Omental fat pad (tissue), 4 donors: ENCODE results near the gene GALNT14. TPM values are rescaled to one million over a fixed set of nuclear protein-coding genes. Genes with fewer than 3 reads are reported as not detected.

Experiments used
- ATAC-seq: fragments of 150-250 bp; one replicate; pipeline ENCODE4 v1.9.1; 2016; ENCODE audit warnings: mild to moderate bottlenecking, moderate library complexity; ENCODE audit not compliant: low FRiP score
- DNase-seq: peaks from one replicate; pipeline ENCODE4 v3.0.0-alpha.2; 2019; ENCODE audit warnings: low spot score
- total RNA-seq, 4 donors: library from RNA; depleted of rRNA; stranded (reverse); fragments of >200 nt; gene quantifications; one replicate each; pipeline ENCODE4 v1.1.0, GENCODE V29; 2016
- TF ChIP-seq, protein P1 (sequence below), 3 donors: fragments of 450-650 bp; IDR thresholded peaks; one replicate each; pipeline ENCODE4 v1.5.1; 2016 to 2017; ENCODE audit warnings: antibody characterized with exemption in 3 of 3, mild to moderate bottlenecking in 3 of 3, moderate library complexity in 2 of 3

The GALNT14 gene
- total RNA-seq, 4 donors from 2014 or later = 0.65 to 2.6 (median 2.0) TPM

DNA sequence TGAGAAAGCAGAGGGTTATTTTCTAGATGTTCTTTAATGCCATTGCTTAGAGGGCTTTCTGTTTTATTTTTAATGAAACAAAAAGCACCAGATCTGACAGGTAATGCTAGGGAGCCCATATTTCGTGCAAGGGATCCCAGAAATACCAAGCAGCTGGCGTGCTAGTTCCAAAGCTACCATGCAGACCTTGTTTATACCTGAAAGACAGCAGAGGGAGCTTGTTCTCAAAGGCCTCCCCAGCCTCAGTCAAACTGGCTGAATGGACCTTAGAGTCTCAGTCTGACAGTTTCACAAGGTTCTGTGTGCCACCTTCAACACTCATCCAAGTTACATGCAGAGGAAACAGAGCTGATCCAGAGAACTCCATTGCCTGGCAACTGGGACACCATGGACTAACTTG is 48.6 kb downstream of the GALNT14 start:
- no peak for DNase-seq
- no peak for ATAC-seq
- TF ChIP-seq, protein P1, sequence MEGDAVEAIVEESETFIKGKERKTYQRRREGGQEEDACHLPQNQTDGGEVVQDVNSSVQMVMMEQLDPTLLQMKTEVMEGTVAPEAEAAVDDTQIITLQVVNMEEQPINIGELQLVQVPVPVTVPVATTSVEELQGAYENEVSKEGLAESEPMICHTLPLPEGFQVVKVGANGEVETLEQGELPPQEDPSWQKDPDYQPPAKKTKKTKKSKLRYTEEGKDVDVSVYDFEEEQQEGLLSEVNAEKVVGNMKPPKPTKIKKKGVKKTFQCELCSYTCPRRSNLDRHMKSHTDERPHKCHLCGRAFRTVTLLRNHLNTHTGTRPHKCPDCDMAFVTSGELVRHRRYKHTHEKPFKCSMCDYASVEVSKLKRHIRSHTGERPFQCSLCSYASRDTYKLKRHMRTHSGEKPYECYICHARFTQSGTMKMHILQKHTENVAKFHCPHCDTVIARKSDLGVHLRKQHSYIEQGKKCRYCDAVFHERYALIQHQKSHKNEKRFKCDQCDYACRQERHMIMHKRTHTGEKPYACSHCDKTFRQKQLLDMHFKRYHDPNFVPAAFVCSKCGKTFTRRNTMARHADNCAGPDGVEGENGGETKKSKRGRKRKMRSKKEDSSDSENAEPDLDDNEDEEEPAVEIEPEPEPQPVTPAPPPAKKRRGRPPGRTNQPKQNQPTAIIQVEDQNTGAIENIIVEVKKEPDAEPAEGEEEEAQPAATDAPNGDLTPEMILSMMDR (IDR thresholded peaks at IDR 0.05) = no peak

DNA sequence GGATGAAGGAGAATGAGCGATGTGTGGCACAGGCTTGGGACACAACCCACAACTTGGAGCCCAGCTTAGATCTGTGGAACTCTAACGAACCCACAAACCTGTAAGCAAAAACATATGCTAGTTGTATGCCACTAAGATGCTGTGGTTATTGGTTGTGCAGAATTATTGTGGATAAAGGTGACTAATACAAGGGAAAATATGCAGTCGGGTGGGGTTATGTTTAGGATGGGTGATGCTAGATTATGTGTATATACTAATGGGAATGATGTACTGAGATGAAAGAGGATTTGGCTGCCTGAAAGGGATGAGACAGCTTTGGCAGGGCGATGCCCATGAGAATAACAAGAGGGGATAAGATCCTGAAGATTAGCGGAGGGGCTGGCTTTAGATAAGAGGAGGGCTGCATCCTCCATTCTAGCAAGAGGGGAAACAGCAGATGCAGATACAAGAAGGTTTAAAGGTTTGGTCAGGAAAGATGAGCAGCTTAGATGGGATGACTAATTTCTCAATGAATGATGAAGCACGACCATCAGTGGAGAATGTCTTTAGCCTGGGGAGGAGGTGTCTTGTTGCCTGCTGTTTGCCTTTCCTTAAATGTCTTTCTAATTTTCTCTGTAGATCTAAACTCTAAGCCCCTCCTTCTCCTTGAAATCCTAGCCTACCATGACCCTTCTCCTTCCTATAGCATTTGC is 49.6 kb downstream of the GALNT14 start:
- no peak for ATAC-seq

DNA sequence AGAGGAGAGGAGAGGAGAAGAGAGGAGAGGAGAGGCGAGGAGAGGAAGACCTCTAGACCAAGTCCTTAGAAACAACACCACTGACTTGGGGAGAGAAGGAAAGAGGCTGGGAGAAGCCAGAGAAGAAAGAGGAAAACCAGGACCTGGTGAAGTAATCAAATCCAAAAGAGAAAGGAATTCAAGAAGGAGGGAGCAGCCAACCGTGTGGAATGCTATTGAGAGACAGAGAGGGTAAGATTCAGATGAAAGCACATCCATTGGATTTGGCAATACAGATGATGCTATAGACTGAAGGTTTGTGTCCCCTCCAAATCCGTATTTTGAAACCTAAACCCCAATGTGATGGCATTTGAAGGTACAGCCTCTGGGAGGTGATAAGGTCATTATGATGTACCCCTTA is 50.7 kb downstream of the GALNT14 start:
- TF ChIP-seq, protein P1 (IDR thresholded peaks at IDR 0.05) = no peak
- DNase-seq (no peak), ATAC-seq (no peak)

More for the DNA sequence above, 49.6 kb downstream of the GALNT14 start:
- DNase-seq = no peak
- TF ChIP-seq, protein P1 (IDR thresholded peaks at IDR 0.05) = no peak

DNA sequence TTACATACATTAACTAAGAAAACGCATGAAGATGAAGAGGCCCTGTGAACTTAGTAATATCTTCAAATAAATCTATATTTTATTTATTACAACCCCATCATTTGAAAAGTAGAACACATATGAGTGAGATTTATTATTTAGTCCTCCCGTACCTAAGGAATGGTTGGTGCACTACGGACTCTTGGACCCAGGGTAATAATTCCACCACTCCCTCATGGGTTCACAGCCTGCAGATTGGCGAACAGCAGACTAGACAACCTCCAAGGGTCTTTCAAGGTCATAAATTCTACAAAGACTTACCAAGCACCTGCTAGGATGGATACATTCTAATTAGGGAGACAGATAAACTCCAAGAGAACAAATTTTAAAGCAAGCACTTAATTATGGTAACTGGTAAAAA is 51.6 kb downstream of the GALNT14 start:
- no peak for DNase-seq
- TF ChIP-seq, protein P1 (IDR thresholded peaks at IDR 0.05) = no peak
- no peak for ATAC-seq

DNA sequence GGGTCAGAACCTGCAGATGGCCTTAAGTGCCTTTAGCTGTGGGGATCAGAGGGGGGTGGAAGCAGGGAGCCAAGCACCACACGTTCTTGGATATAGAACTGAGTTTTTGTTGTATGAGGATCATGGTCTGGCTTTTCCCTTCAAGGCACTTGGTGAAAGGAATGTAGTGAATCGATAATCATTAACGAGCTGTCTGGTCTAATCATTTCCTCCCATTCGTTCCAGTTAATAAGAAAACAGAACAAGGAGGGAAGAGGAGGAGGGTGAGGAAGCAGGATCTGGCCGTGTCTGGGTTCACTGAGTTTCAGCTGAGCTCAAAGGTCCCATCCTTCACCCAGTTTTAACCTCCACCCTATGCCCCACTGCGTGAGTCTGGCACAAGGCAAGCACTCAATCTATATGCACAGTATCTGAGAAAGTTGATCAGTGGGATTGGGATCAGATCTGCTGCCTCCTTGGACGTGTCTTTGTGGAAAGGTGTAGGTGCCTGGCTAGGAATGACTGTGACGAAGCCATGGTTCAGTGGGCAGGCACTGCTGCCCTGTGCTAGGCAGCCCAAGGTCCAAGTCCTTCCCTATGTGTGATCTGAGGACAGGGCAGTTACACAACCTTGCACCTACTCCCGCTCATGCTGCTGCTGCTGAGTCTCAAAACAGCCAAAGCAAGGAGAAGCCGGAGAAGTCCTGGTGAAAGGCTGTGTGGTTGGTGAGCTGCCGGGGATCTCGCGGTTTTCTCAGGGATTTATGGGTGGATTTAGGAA is 54.8 kb downstream of the GALNT14 start:
- no peak for ATAC-seq
- TF ChIP-seq, protein P1 (IDR thresholded peaks at IDR 0.05) = no peak
- no peak for DNase-seq

DNA sequence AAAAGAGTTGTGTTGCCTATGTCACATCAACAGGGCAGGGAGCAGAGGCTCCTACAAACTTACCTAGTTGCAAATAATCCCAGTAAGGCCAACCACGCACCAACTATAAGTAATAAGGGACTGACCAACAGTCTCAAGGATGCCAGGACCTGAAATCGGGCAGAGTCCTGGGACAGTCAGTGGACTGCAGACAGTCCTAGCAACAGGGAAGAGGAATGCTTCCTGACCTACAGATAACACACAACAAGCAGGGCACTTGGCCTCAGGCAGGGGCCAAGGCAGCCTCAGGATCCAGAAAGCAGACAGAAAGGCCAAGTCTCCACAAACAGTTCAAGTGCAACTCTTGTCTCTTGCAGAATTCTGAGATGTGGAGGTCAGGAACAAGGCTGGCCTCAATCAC is 56.2 kb downstream of the GALNT14 start:
- no peak for ATAC-seq
- TF ChIP-seq, protein P1 (IDR thresholded peaks at IDR 0.05) = no peak

DNA sequence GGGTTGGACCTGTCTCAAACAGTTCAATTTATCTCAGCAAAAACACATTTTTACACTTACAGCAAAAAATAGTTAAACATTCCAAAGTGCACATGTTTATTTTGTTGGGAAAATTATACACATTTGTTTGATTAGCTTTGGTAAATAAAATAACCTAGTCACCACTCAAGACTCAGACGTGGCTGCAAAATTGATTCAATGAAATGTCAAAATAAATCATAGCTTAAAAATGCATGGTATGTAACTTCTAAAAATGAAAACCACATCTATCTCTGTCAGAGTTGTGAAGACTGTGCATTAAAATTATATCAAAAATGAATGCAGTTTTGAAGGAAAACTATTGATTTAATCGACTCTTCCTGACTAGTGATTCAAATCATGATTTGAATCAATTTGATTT is 56.7 kb downstream of the GALNT14 start:
- DNase-seq (no peak), ATAC-seq (no peak)
- TF ChIP-seq, protein P1 (IDR thresholded peaks at IDR 0.05) = no peak

More for the DNA sequence above, 56.2 kb downstream of the GALNT14 start:
- DNase-seq = no peak
